ENCODE measurements around the gene BUD31.
"Not testable (repeated sequence)": the region's sequence is repeated elsewhere in the genome, so short reads cannot be mapped to it uniquely, and the experiment has no call there.

Gene BUD31

GRCh38 chr7:99408379-99409191 is at the start of gene BUD31, which contains the start of gene PDAP1:
Gene BUD31 (plus strand): TSS chr7:99408969. CDS start chr7:99411093, 2,124 bp downstream.
Gene PDAP1 (minus strand): TSS chr7:99408597. CDS start chr7:99408548, 49 bp downstream.
- DNase-seq (ENCODE audit: low spot score), result peak; percentile 96

- DNase-seq (ENCODE audit: low spot score), result no peak
Observed at GRCh38 chr7:99359465-99360154, 49.2 kb upstream of the BUD31 start.

GRCh38 chr7:99362801-99363200 is 46.0 kb upstream of the BUD31 start:
- DNase-seq (ENCODE audit: low spot score), result no peak

- no peak for DNase-seq (ENCODE audit: low spot score)
Observed at GRCh38 chr7:99363286-99363685, 45.5 kb upstream of the BUD31 start.

GRCh38 chr7:99365318-99366141 is 43.2 kb upstream of the BUD31 start:
- peak; percentile 19 for DNase-seq (ENCODE audit: low spot score)

- no peak for DNase-seq (ENCODE audit: low spot score)
Observed at GRCh38 chr7:99366646-99367045, 42.1 kb upstream of the BUD31 start.

GRCh38 chr7:99368750-99369389 is 39.9 kb upstream of the BUD31 start:
- DNase-seq (ENCODE audit: low spot score), result no peak

- DNase-seq (ENCODE audit: low spot score), result no peak
Observed at GRCh38 chr7:99369767-99370391, 38.9 kb upstream of the BUD31 start.

- DNase-seq (ENCODE audit: low spot score), result no peak
Observed at GRCh38 chr7:99371376-99371920, 37.3 kb upstream of the BUD31 start.

- DNase-seq (ENCODE audit: low spot score), result no peak
Observed at GRCh38 chr7:99372275-99373090, 36.3 kb upstream of the BUD31 start.

- DNase-seq (ENCODE audit: low spot score), result no peak
Observed at GRCh38 chr7:99373091-99374066, 35.4 kb upstream of the BUD31 start.

- peak; percentile 78 for DNase-seq (ENCODE audit: low spot score)
Observed at GRCh38 chr7:99374111-99375064, 34.4 kb upstream of the BUD31 start, which contains the start of gene ARPC1B. Gene ARPC1B (plus strand): TSS chr7:99374730. CDS start chr7:99385715, 10,985 bp downstream.

GRCh38 chr7:99375070-99375807 is 33.5 kb upstream of the BUD31 start:
- peak; percentile 79 for DNase-seq (ENCODE audit: low spot score)

- no peak for DNase-seq (ENCODE audit: low spot score)
Observed at GRCh38 chr7:99379043-99379577, 29.7 kb upstream of the BUD31 start.

- not testable (repeated sequence) for DNase-seq (ENCODE audit: low spot score)
Observed at GRCh38 chr7:99379693-99380031, 29.1 kb upstream of the BUD31 start.

- DNase-seq (ENCODE audit: low spot score), result no peak
Observed at GRCh38 chr7:99380032-99380822, 28.5 kb upstream of the BUD31 start.

Measured in LoVo (cell line).